IPS DF 4.7 (cell line): ENCODE results near the gene RPS6KA1.
"Not testable (repeated sequence)": the region's sequence is repeated elsewhere in the genome, so short reads cannot be mapped to it uniquely, and the experiment has no call there.

Experiments
- DNase-seq: peaks from one replicate; pipeline ENCODE4 v3.0.0-alpha.2; 2013; ENCODE audit warnings: low spot score; ENCODE audit errors: extremely low read depth

The RPS6KA1 gene

GRCh38 chr1:26529655-26530409 lies at the start of gene RPS6KA1:
TSS of gene RPS6KA1 (plus strand) at chr1:26529761. CDS start at chr1:26529921, 160 bp downstream.
- DNase-seq, result no peak

GRCh38 chr1:26482921-26483320 lies 46.6 kb upstream of the RPS6KA1 start:
- no peak for DNase-seq

GRCh38 chr1:26483980-26484379 lies 45.6 kb upstream of the RPS6KA1 start:
- no peak for DNase-seq

- DNase-seq, result no peak
Measured at GRCh38 chr1:26490155-26490554, 39.4 kb upstream of the RPS6KA1 start.

GRCh38 chr1:26493267-26493666 lies 36.3 kb upstream of the RPS6KA1 start:
- no peak for DNase-seq

GRCh38 chr1:26493938-26494337 lies 35.6 kb upstream of the RPS6KA1 start:
- no peak for DNase-seq

GRCh38 chr1:26496861-26497260 lies 32.7 kb upstream of the RPS6KA1 start:
- DNase-seq, result no peak

- no peak for DNase-seq
Measured at GRCh38 chr1:26498894-26499293, 30.7 kb upstream of the RPS6KA1 start.

- DNase-seq, result no peak
Measured at GRCh38 chr1:26500488-26501175, 28.9 kb upstream of the RPS6KA1 start.

- DNase-seq, result not testable (repeated sequence)
Measured at GRCh38 chr1:26510711-26511110, 18.9 kb upstream of the RPS6KA1 start.

GRCh38 chr1:26515836-26516235 lies 13.7 kb upstream of the RPS6KA1 start:
- not testable (repeated sequence) for DNase-seq

- DNase-seq, result no peak
Measured at GRCh38 chr1:26516987-26517765, 12.4 kb upstream of the RPS6KA1 start.

GRCh38 chr1:26517766-26518049 lies 11.9 kb upstream of the RPS6KA1 start:
- no peak for DNase-seq

GRCh38 chr1:26518355-26518754 lies 11.2 kb upstream of the RPS6KA1 start:
- no peak for DNase-seq

- DNase-seq, result no peak
Measured at GRCh38 chr1:26520339-26520738, 9.2 kb upstream of the RPS6KA1 start.

GRCh38 chr1:26521669-26522030 lies 7.9 kb upstream of the RPS6KA1 start:
- DNase-seq, result no peak

GRCh38 chr1:26522073-26522472 lies 7.5 kb upstream of the RPS6KA1 start:
- DNase-seq, result no peak

- no peak for DNase-seq
Measured at GRCh38 chr1:26524181-26524580, 5.4 kb upstream of the RPS6KA1 start.

- no peak for DNase-seq
Measured at GRCh38 chr1:26526287-26526686, 3.3 kb upstream of the RPS6KA1 start.

GRCh38 chr1:26529405-26529654 lies 231 bp upstream of the RPS6KA1 start:
- no peak for DNase-seq

- DNase-seq, result no peak
Measured at GRCh38 chr1:26530410-26530894, 891 bp downstream of the RPS6KA1 start.

- no peak for DNase-seq
Measured at GRCh38 chr1:26530895-26531598, 1.5 kb downstream of the RPS6KA1 start.
